ENCODE results near the gene NR3C1.
"Not testable (repeated sequence)": the region's sequence is repeated elsewhere in the genome, so short reads cannot be mapped to it uniquely, and the experiment has no call there.

NR3C1 gene

DNA sequence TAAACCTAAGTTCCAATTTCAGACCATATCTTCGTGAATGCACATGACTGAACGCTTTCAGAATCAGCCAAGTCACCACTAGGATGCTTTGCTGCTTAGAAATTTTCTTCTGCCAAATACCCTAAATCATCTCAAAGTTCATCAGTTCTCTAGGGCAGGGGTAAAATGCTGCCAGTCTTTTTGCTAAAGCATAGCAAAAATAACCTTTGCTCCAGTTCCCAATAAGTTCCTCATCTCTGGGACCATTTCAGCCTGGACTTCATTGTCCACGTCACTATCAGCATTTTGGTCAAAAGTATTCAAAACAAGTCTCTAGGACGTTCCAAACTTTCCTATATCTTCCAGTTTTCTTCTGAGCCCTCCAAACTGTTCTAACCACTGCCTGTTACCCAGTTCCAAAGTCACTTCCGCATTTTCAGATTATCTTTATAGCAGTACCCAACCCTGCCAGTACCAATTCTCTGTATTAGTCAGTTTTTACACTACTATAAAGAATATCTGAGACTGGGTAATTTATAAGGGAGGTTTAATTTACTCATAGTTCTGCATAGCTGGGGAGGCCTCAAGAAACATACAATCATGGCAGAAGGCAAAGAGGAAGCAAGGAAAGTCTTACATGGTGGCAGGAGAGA lies 74.8 kb downstream of the NR3C1 start:
- no peak for DNase-seq

- DNase-seq, result not testable (repeated sequence)
These were observed 78.4 kb downstream of the NR3C1 start for GRCh38 chr5:143325086-143325485.

- not testable (repeated sequence) for DNase-seq
These were observed 80.4 kb downstream of the NR3C1 start for GRCh38 chr5:143322931-143323630.

GRCh38 chr5:143322176-143322575 lies 81.3 kb downstream of the NR3C1 start:
- DNase-seq, result no peak

GRCh38 chr5:143319437-143320227 lies 83.9 kb downstream of the NR3C1 start:
- DNase-seq, result no peak

DNA sequence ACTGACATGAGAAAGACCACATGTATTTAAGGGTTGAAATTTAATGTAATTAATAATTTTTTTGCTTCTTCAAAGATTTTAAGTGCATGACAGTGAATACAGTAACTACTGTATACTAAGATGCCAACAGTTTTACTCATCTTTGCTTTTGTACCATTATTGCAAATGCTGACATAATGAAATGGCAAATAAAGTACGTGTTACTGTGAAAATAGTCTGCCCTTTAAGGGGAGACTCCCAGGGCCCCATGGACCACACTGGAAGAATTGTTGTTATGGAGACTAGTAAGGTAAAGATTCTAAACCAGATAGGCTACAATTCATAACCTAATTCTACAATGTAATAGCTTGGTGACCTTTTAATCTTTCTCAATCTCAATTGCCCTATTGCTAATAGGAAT lies 84.7 kb downstream of the NR3C1 start:
- DNase-seq, result no peak

DNA sequence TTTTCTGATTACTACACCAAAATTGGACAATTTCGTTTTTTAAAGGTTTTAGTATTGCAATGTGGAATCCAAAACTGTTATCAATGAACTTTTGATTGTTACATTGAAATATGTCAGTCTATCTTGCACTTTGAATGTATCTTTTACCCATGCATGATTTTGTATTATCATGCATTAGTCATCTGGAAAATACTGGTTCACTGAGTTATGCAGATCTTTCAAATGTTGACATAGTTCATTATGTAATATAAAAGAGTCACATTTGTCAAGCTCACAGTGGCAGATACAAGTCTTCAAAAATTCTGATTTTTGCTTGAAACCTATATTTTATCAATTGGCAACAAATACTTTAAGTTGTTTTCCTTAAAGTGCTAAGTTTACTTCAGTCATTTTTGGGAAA lies 85.2 kb downstream of the NR3C1 start:
- DNase-seq, result no peak

DNA sequence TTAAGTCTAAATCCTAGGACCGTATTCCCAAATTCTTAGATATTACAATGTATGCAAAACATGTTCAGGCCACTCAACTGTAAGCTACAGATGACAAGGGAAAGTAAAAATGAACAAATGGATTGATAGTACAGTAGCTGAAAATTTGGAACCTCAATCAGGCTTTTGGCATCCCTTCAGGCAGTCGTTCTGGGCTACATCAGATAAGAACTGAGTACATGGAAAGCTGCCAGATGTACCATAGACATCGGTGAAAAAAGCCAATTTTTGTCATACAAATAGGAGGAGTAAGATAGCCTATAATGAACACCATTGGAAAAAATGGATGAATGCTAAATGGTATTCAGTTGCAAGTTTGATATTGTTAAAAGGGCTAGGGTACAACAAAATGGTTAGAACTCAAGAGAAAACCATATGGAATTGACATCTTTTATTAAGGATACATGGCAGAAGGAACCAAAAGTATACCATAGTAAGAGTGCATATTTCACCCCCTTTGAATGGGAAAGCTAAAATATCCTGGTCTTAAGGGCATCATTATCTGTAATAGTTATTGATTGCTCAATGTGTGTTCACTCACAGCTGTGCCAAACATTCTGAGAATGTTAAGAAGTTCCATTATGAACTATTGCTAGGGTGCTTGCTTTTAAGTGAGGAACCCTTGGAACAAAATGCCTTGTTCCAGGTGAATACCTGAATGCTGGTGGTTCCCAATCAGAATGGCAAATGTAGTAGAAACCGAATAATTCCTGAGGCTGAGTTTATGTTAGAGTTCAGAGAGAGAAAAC lies 86.4 kb downstream of the NR3C1 start:
- DNase-seq, result peak; percentile 5

DNA sequence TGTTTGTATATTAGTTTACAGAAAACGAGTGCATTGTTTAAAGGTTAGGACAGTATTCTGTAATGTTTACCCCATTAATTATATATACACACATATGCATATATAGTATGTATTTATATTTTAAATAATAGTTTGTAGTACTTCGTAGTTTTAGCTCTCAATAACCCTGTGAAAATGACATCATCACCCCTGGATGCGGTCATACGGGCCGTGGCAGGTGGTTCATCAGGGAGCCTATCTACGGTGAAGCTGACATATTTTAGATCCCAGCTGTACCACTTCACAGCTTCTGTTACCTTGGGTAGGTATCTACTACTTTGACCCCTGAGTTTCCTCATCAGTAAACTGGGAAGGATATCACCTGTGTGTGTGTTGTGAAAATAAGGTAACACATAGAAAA lies 87.1 kb downstream of the NR3C1 start:
- no peak for DNase-seq

GRCh38 chr5:143315929-143316328 lies 87.6 kb downstream of the NR3C1 start:
- no peak for DNase-seq

GRCh38 chr5:143315214-143315613 lies 88.3 kb downstream of the NR3C1 start:
- no peak for DNase-seq

DNA sequence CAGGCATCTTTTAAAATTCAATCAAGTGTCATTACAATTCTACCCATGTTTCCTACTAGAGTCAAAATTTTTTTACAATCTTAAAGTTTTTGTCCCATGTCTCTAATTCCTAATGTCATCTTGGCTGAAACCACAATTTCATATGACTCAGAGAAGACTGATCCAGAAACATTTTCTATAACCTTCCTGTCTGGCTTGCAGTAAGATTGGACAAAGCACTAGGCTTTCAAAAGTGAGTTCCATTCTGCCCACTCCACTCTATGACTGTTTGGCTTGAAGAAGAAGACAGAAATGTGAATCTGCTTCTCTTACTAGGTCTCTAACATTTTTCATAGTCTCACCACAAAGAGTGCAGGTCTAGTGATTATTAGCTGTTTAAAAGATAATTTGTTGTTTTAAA lies 88.8 kb downstream of the NR3C1 start:
- no peak for DNase-seq

- no peak for DNase-seq
These were observed 89.4 kb downstream of the NR3C1 start for GRCh38 chr5:143314099-143314498.

DNA sequence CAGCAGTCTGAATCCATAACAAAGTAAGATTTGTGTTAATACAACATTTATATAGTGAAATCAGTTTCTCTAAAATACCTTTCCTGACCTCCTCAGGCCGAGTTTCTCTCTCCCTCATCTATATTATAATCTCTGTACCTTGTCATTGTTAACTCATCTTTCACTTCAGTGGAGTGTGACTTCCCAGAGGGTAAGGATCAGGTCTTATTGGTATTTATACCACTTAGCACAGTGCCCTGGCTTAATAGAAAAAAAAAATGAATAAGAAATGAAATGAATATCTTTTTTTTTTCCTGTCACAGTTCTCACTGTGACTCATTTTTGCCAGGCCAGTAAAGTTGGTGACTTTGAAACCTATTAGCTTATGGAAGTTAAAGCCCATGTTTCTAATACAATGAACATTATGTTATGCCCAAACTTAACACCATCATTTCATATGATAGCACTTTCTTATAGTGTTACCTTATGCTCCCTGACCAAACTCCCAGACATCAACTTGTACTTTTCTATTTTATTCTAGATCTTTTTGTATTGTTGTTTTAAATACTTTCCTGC lies 90.1 kb downstream of the NR3C1 start:
- DNase-seq, result no peak

DNA sequence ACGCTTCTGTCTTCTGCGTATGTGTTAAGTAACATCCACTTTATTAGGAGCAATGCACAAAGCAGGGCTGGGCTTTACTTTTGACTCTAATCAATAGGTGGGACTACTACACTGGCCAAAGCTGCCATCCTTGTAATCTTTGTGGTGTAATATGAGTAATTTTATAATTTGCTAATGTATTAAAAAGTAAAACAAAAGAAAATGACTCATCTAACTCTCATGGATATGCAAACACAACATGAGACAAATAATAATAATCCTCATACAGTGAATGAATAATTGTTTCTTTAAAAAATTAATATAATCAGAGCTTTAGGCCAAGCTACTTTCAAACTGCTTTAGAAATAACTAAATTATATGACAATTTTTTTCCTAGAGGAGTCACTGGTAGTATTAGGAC lies 90.7 kb downstream of the NR3C1 start:
- DNase-seq, result no peak

GRCh38 chr5:143311955-143312354 lies 91.5 kb downstream of the NR3C1 start:
- no peak for DNase-seq

GRCh38 chr5:143311428-143311827 lies 92.1 kb downstream of the NR3C1 start:
- DNase-seq, result no peak

- DNase-seq, result no peak
These were observed 93.6 kb downstream of the NR3C1 start for GRCh38 chr5:143309661-143310431.

- no peak for DNase-seq
These were observed 94.8 kb downstream of the NR3C1 start for GRCh38 chr5:143308731-143309130.

GRCh38 chr5:143306040-143306439 lies 97.4 kb downstream of the NR3C1 start:
- DNase-seq, result no peak

DNA sequence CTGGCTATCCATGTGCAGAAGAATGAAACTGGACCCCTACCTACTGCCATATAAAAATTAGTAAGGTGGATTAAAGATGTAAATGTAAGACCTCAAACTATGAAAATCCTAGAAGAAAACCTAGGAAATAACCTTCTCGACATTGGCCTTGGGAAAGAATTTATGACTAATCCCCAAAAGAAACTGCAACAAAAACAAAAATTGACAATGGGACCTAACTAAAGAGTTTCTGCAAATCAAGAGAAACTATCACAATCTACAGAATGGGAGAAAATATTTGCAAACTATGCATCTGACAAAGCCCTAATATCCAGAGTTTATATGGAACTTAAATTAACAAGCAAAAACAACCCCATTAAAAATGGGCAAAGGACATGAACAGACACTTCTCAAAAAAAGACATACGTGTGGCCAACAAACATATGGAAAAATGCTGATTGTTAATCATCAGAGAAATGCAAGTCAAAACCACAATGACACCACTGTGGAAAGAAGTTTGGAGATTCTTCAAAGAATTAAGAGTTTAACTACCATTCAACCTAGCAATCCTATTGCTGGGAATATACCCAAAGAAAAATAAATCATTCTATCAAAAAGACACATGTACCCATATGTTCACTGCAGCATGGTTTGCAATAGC lies 98.5 kb downstream of the NR3C1 start:
- no peak for DNase-seq
